ENCODE data around the gene CARD16. TPM values are rescaled to one million over a fixed set of nuclear protein-coding genes. Genes with fewer than 3 reads are reported as not detected.

Gene CARD16
- total and polyA plus RNA-seq, 9 of the 15 experiments (the other 6 are each of a cell fraction or from before 2014, with no cell fraction given) = 0.31 TPM; not detected in 8

GRCh38 chr11:105052487-105052886 is 7.4 kb upstream of the CARD16 start (continued):
- TF ChIP-seq REST (IDR thresholded peaks at IDR 0.05; ENCODE audit: borderline replicate concordance) (no peak), REST (CRISPR knock-in tag; IDR thresholded peaks at IDR 0.05; ENCODE audit: low read depth) (no peak), BMI1 (IDR thresholded peaks at IDR 0.05; ENCODE audit: low read length) (no peak), ZNF143 (CRISPR knock-in tag; IDR thresholded peaks at IDR 0.05) (no peak)
